Caco-2 (cell line): ENCODE measurements around the gene MAMDC4. TPM values are rescaled to one million over a fixed set of nuclear protein-coding genes. Genes with fewer than 3 reads are reported as not detected.

Experiments used
- microRNA-seq: library from miRNA; unstranded; fragments of <30 nt; microRNA quantifications from one replicate; pipeline ENCODE4 v1.2.0, GENCODE V29; 2022
- total RNA-seq: library from RNA; stranded (reverse); gene quantifications from 2 replicates; pipeline ENCODE4 v1.2.3, GENCODE V29; 2022

MAMDC4 gene
- total RNA-seq, 1 experiment from 2014 or later, result 8.8 TPM

Small RNA genes within 50 kb of the gene (microRNA-seq; reads per million reads assigned to microRNA genes)
- gene MIR4292 (not detected), gene MIR4479 (0.93 reads per million)

Other genes with a start within 250 kb of the MAMDC4 start
- gene EGFL7, start 189.4 kb upstream of the MAMDC4 start, total RNA-seq, result 30.2 and 30.4 TPM in 2 replicates
- gene AGPAT2, start 164.9 kb upstream of the MAMDC4 start, total RNA-seq, result 68.7 and 77.1 TPM in 2 replicates
- gene DIPK1B, start 139.8 kb upstream of the MAMDC4 start, total RNA-seq, result 40.4 and 40.6 TPM in 2 replicates
- gene LCN10, start 109.4 kb upstream of the MAMDC4 start, total RNA-seq, result not detected in 2 replicates
- not detected in 2 replicates for gene LCN6, start 103.8 kb upstream of the MAMDC4 start, total RNA-seq
- not detected in 2 replicates for gene LCN8, start 94.1 kb upstream of the MAMDC4 start, total RNA-seq
- not detected in 2 replicates for gene LCN15, start 87.8 kb upstream of the MAMDC4 start, total RNA-seq
- 107 and 122 TPM in 2 replicates for gene TMEM141, start 61.0 kb upstream of the MAMDC4 start, total RNA-seq
- gene CCDC183, start 56.0 kb upstream of the MAMDC4 start, total RNA-seq, result 4.2 and 5.8 TPM in 2 replicates
- gene RABL6, start 44.4 kb upstream of the MAMDC4 start, total RNA-seq, result 134 and 138 TPM in 2 replicates
- gene AJM1, start 9.9 kb upstream of the MAMDC4 start, total RNA-seq, result 3.6 and 4.2 TPM in 2 replicates
- gene PHPT1, start 2.9 kb upstream of the MAMDC4 start, total RNA-seq, result 103 and 105 TPM in 2 replicates
- gene EDF1, start 14.0 kb downstream of the MAMDC4 start, total RNA-seq, result 429 and 476 TPM in 2 replicates
- gene TRAF2, start 34.2 kb downstream of the MAMDC4 start, total RNA-seq, result 41.7 and 50.0 TPM in 2 replicates
- 66.8 and 76.1 TPM in 2 replicates for gene FBXW5, start 92.4 kb downstream of the MAMDC4 start, total RNA-seq
- 0.77 and 1.3 TPM in 2 replicates for gene C8G, start 92.9 kb downstream of the MAMDC4 start, total RNA-seq
- 20.0 and 23.2 TPM in 2 replicates for gene LCN12, start 99.9 kb downstream of the MAMDC4 start, total RNA-seq
- gene PTGDS, start 125.2 kb downstream of the MAMDC4 start, total RNA-seq, result not detected in 2 replicates
- not detected in 2 replicates for gene LCNL1, start 130.6 kb downstream of the MAMDC4 start, total RNA-seq
- gene PAXX, start 140.1 kb downstream of the MAMDC4 start, total RNA-seq, result 66.2 TPM in 2 replicates
- gene CLIC3, start 144.2 kb downstream of the MAMDC4 start, total RNA-seq, result 4.5 and 4.7 TPM in 2 replicates
- 22.6 and 27.3 TPM in 2 replicates for gene ABCA2, start 175.9 kb downstream of the MAMDC4 start, total RNA-seq
- gene FUT7, start 179.7 kb downstream of the MAMDC4 start, total RNA-seq, result not detected in 2 replicates
- 44.1 and 49.2 TPM in 2 replicates for gene NPDC1, start 193.8 kb downstream of the MAMDC4 start, total RNA-seq
- gene ENTPD2, start 201.7 kb downstream of the MAMDC4 start, total RNA-seq, result 2.9 and 3.4 TPM in 2 replicates
- gene SAPCD2, start 218.2 kb downstream of the MAMDC4 start, total RNA-seq, result 53.3 and 57.5 TPM in 2 replicates
- gene UAP1L1, start 225.2 kb downstream of the MAMDC4 start, total RNA-seq, result 22.7 and 24.6 TPM in 2 replicates
- gene MAN1B1, start 234.6 kb downstream of the MAMDC4 start, total RNA-seq, result 57.7 and 58.0 TPM in 2 replicates